Measurements from ENCODE around the gene ST8SIA5. TPM values are rescaled to one million over a fixed set of nuclear protein-coding genes. Genes with fewer than 3 reads are reported as not detected.

The ST8SIA5 gene
- total RNA-seq = 0.17 TPM in 1 of 2 replicates, not detected in the other

GRCh38 chr18:46756559-46757201 lies at the start of gene ST8SIA5:
Gene ST8SIA5 (minus strand): TSS chr18:46757053. CDS start chr18:46756508, 545 bp downstream.

DNA sequence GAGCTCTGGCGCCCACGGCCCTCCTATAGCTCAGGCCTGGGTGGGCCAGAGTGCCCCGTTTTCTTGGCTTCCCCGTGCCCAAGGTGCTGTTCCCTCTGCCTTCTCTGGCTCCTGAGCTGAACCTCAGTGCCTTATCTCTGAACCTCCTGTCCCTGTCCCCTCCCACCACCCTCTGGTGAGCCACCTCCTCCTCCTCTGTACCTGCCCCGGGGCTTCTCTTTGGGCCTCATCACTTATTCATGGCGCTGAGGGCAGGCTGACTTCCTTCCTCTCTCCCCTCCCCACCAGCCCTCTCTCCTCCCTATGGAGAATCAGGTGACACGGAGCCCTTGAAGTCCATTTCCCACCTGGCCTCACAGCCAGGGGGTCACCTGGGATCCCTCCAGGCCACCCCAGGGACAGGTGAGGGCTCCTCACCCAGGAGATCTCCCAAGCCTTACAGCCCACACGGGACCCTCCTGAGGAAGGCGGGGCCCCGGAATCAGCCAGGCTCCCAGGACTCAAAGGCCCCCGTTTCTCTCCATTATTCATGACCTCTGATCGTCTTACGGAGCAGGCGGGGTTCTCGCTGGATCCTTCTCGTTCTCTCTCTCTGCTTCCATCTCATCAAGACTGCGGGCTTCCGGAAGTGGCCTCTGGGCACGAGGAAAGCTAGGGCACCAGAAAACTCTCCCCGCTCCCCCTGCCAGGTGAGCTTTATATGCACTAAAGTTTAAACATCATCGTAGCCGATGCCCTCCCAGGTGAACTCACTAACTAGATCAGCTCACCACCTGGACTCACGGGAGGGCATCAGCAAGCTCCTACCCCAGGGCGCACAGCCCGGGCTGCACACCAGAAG lies 99.5 kb downstream of the ST8SIA5 start, which contains the start of gene LOXHD1:
TSS of gene LOXHD1 (minus strand) at position 106 of the 841 bp plus-strand sequence. CDS start 187 bp downstream, outside the sequence.

Other genes with a start within 250 kb of the ST8SIA5 start
- not detected in 2 replicates for gene LOXHD1, start 99.8 kb downstream of the ST8SIA5 start, total RNA-seq
- 6.7 and 8.1 TPM in 2 replicates for gene PIAS2, start 160.5 kb upstream of the ST8SIA5 start, total RNA-seq
- 1.5 and 1.7 TPM in 2 replicates for gene KATNAL2, start 160.5 kb upstream of the ST8SIA5 start, total RNA-seq